SK-N-SH (cell line): ENCODE measurements around the gene IL17B. TPM values are rescaled to one million over a fixed set of nuclear protein-coding genes. Genes with fewer than 3 reads are reported as not detected.
A peak's percentile ranks its signal among the peaks of the same experiment; 100 is the strongest.

Experiments used
- CTCF ChIA-PET: fragments of 300-600, 350-600 bp; formaldehyde crosslinking; extraction: SDS; loops from one replicate; lab custom pipeline; 2021; lab: Yijun Ruan, JAX
- POLR2A ChIA-PET: fragments of 350-600 bp; sonication (Branson Sonifier 250); formaldehyde crosslinking; extraction: SDS; loops from one replicate; lab custom pipeline; 2020; ENCODE audit warnings: antibody characterized with exemption, inconsistent platforms; lab: Yijun Ruan, JAX
- DNase-seq: peaks from one replicate; pipeline ENCODE4 v3.0.0; 2012
- H2AFZ ChIP-seq: fragments of 200-600 bp; sonication (generic); 2 replicates; pipeline ENCODE4 v1.8.1; 2016; ENCODE audit warnings: antibody characterized with exemption, mild to moderate bottlenecking, low read depth
- H3F3A ChIP-seq: fragments of 200-600 bp; sonication (generic); replicated peaks from 2 replicates; pipeline ENCODE3; 2016; ENCODE audit warnings: antibody characterized with exemption, mild to moderate bottlenecking; ENCODE audit not compliant: insufficient read depth
- H3K27ac ChIP-seq, 2 experiments: fragments of 200-500 bp in 1 of 2; fragments of 200-600 bp in 1 of 2; sonication (Bioruptor generic) in 1 of 2; sonication (generic), shearing (Covaris generic) in 1 of 2; 2 replicates each; pipeline versions ENCODE4 v1.5.1 to v1.6.1; 2014 to 2016; ENCODE audit warnings: low read depth in 2 of 2, inconsistent platforms in 1 of 2, low read length in 1 of 2, mild to moderate bottlenecking in 1 of 2, mixed read lengths in 1 of 2
- H3K27me3 ChIP-seq: fragments of 200-600 bp; sonication (generic), shearing (Covaris generic); 2 replicates; pipeline ENCODE4 v1.6.1; 2016; ENCODE audit warnings: mixed run types; ENCODE audit not compliant: insufficient read depth
- H3K36me3 ChIP-seq, 2 experiments: fragments of 200-500 bp in 1 of 2; fragments of 200-600 bp in 1 of 2; sonication (Bioruptor generic) in 1 of 2; sonication (generic) in 1 of 2; replicated peaks in 1 of 2; 2 replicates each; pipeline versions ENCODE3 to v1.5.1; 2014 to 2016; ENCODE audit warnings: low read length in 1 of 2, mild to moderate bottlenecking in 1 of 2; ENCODE audit not compliant: insufficient read depth in 2 of 2, control insufficient read depth in 1 of 2
- H3K4me1 ChIP-seq, 2 experiments: fragments of 200-500 bp in 1 of 2; fragments of 200-600 bp in 1 of 2; sonication (Bioruptor generic) in 1 of 2; sonication (generic), shearing (Covaris generic) in 1 of 2; 2 replicates each; pipeline versions ENCODE4 v1.5.1 to v1.6.1; 2014 to 2016; ENCODE audit warnings: low read depth in 1 of 2, low read length in 1 of 2, mixed run types in 1 of 2; ENCODE audit not compliant: insufficient read depth in 2 of 2, control insufficient read depth in 1 of 2
- H3K4me2 ChIP-seq: fragments of 200-600 bp; sonication (generic), shearing (Covaris generic); 2 replicates; pipeline ENCODE4 v1.6.1; 2017; ENCODE audit warnings: mixed run types
- H3K4me3 ChIP-seq, 2 experiments: fragments of 200-500 bp in 1 of 2; fragments of 200-600 bp in 1 of 2; sonication (Bioruptor generic) in 1 of 2; sonication (generic), shearing (Covaris generic) in 1 of 2; 2 replicates each; pipeline versions ENCODE4 v1.5.1 to v1.8.1; 2014 to 2016; ENCODE audit warnings: low read depth in 2 of 2, inconsistent platforms in 1 of 2, low read length in 1 of 2, mild to moderate bottlenecking in 1 of 2, mixed read lengths in 1 of 2, moderate library complexity in 1 of 2
- H3K79me2 ChIP-seq: fragments of 200-600 bp; sonication (generic); 2 replicates; pipeline ENCODE4 v1.8.1; 2017; ENCODE audit warnings: mild to moderate bottlenecking; ENCODE audit not compliant: insufficient read depth
- H3K9ac ChIP-seq: fragments of 200-600 bp; sonication (generic); 2 replicates; pipeline ENCODE4 v1.6.1; 2017; ENCODE audit warnings: mixed run types
- H3K9me2 ChIP-seq: fragments of 200-600 bp; sonication (generic); 2 replicates; pipeline ENCODE4 v1.6.1; 2017; ENCODE audit warnings: mixed run types
- H3K9me3 ChIP-seq: fragments of 200-600 bp; sonication (generic); 2 replicates; pipeline ENCODE4 v1.6.1; 2017; ENCODE audit warnings: mixed run types, mild to moderate bottlenecking, moderate library complexity
- H4K20me1 ChIP-seq: fragments of 200-600 bp; sonication (generic); 2 replicates; pipeline ENCODE4 v1.6.1; 2017; ENCODE audit warnings: mild to moderate bottlenecking, mixed run types; ENCODE audit not compliant: insufficient read depth
- CHD2 ChIP-seq: fragments of 150-350 bp; IDR thresholded peaks from 2 replicates; pipeline ENCODE4 v1.6.1; 2018; ENCODE audit warnings: low read length; ENCODE audit not compliant: partially characterized antibody
- EP300 ChIP-seq, 2 experiments: IDR thresholded peaks; 2 replicates each; pipeline versions ENCODE4 v1.4.0 to v1.6.1; 2012; ENCODE audit warnings: borderline replicate concordance in 1 of 2, low read depth in 1 of 2, low read length in 1 of 2
- EZH2phosphoT487 ChIP-seq: fragments of 200-600 bp; sonication (generic); IDR thresholded peaks from 2 replicates; pipeline ENCODE4 v1.6.1; 2017; ENCODE audit warnings: low read depth, mixed run types, mild to moderate bottlenecking, antibody characterized with exemption, moderate library complexity, borderline replicate concordance
- FOXM1 ChIP-seq: IDR thresholded peaks from 2 replicates; pipeline ENCODE4 v1.4.0; 2012; ENCODE audit warnings: low read depth, mild to moderate bottlenecking
- GABPA ChIP-seq: IDR thresholded peaks from 2 replicates; pipeline ENCODE4 v1.4.0; 2012; ENCODE audit warnings: low read depth, mild to moderate bottlenecking
- IRF3 ChIP-seq: fragments of 150-350 bp; IDR thresholded peaks from 2 replicates; pipeline ENCODE4 v1.6.1; 2016; ENCODE audit warnings: mild to moderate bottlenecking, low read depth, low read length
- MEF2A ChIP-seq: IDR thresholded peaks from 2 replicates; pipeline ENCODE4 v1.4.0; 2012; ENCODE audit warnings: low read depth, borderline replicate concordance
- MXI1 ChIP-seq: IDR thresholded peaks from 2 replicates; pipeline ENCODE4 v1.6.1; 2012; ENCODE audit warnings: mild to moderate bottlenecking, low read depth, low read length, improper control_type of control experiment
- PBX3 ChIP-seq: IDR thresholded peaks from 2 replicates; pipeline ENCODE4; 2012
- POLR2AphosphoS5 ChIP-seq: IDR thresholded peaks from 2 replicates; pipeline ENCODE4 v1.6.1; 2012; ENCODE audit warnings: low read depth, low read length
- RAD21 ChIP-seq: IDR thresholded peaks from 2 replicates; pipeline ENCODE4 v1.6.1; 2012; ENCODE audit warnings: mild to moderate bottlenecking, low read length
- RFX5 ChIP-seq: IDR thresholded peaks from 2 replicates; pipeline ENCODE4 v1.6.1; 2012; ENCODE audit warnings: mild to moderate bottlenecking, improper control_type of control experiment, low read length
- RXRA ChIP-seq: IDR thresholded peaks from 2 replicates; pipeline ENCODE4 v1.4.0; 2012; ENCODE audit warnings: low read depth, mild to moderate bottlenecking, borderline replicate concordance
- SMC3 ChIP-seq: IDR thresholded peaks from 2 replicates; pipeline ENCODE4 v1.6.1; 2012; ENCODE audit warnings: low read depth, low read length, improper control_type of control experiment
- TAF1 ChIP-seq: IDR thresholded peaks from 2 replicates; pipeline ENCODE4 v1.6.1; 2012; ENCODE audit warnings: low read depth, mild to moderate bottlenecking, low read length, moderate library complexity, borderline replicate concordance
- TCF12 ChIP-seq: IDR thresholded peaks from 2 replicates; pipeline ENCODE4 v1.4.0; 2012
- USF1 ChIP-seq: IDR thresholded peaks from 2 replicates; pipeline ENCODE4 v1.4.0; 2012; ENCODE audit warnings: low read depth, borderline replicate concordance
- YY1 ChIP-seq: IDR thresholded peaks from 2 replicates; pipeline ENCODE4 v1.4.0; 2012; ENCODE audit warnings: low read depth, mild to moderate bottlenecking
- WGBS: methylation state at CpG from one replicate; pipeline ENCODE4 v1.1.6; 2017; ENCODE audit warnings: low lambda C conversion rate; 5-methylcytosine and 5-hydroxymethylcytosine counted together
- polyA plus RNA-seq, 3 experiments: library from polyadenylated mRNA; depleted of rRNA; stranded (reverse); fragments of >200 nt; gene quantifications; 2 replicates each; pipeline ENCODE4 v1.2.3, GENCODE V29; 2012

Gene IL17B
- polyA plus RNA-seq, 1 of the 3 experiments (the other 2 are of a cell fraction), result 0.16 TPM

GRCh38 chr5:149419532-149419858 is 40.4 kb upstream of the IL17B start:
- no peaks in the 10 kb centered on the region for H3K9me2 ChIP-seq
- H3K4me1 ChIP-seq, result peaks cover 34 to 72% of the 10 kb centered on the region in 2 experiments
- peak overlapping the region; percentile 82 to 100; a peak in 3 of 4 replicates for H3K27ac ChIP-seq
- H3F3A ChIP-seq, result peaks cover 39% of the 10 kb centered on the region
- peaks cover 22% of the 10 kb centered on the region; the same call in 1 of the 2 replicates for H4K20me1 ChIP-seq
- peaks cover 62% of the 10 kb centered on the region for H3K79me2 ChIP-seq
- DNase-seq, result no peak
- H3K9me3 ChIP-seq, result no peaks in the 10 kb centered on the region
- H3K36me3 ChIP-seq, result peaks cover 2 to 36% of the 10 kb centered on the region in 2 experiments
- ChIA-PET CTCF (interaction anchor here (1.0 to 52.5 kb wide), 4 partner anchors 13 to 132 kb away, joined by 3 to 1751 read pairs (median 50); partner anchors contain the start of genes CSNK1A1, IL17B and PCYOX1L), POLR2A (no interaction called here)
- no peak overlapping the region for H3K9ac ChIP-seq
- H3K4me2 ChIP-seq, result no peak overlapping the region
- no peak overlapping the region for H2AFZ ChIP-seq
- no peaks in the 10 kb centered on the region for H3K27me3 ChIP-seq
- no peak for TF ChIP-seq TAF1
- no peak for TF ChIP-seq PBX3
- TF ChIP-seq EZH2phosphoT487, result no peak
- TF ChIP-seq MXI1, result no peak
- no peak for TF ChIP-seq YY1
- TF ChIP-seq USF1, result no peak
- no peak for TF ChIP-seq POLR2AphosphoS5
- no peak for TF ChIP-seq GABPA
- no peak for TF ChIP-seq CHD2
- no peak for TF ChIP-seq IRF3
- no peak for TF ChIP-seq RFX5
- TF ChIP-seq RAD21, result no peak
- TF ChIP-seq FOXM1, result no peak
- TF ChIP-seq EP300 (IDR thresholded peaks at IDR 0.05; ENCODE audit: borderline replicate concordance in 1 of 2, low read depth in 1 of 2, low read length in 1 of 2), result no peak
- TF ChIP-seq SMC3, result no peak
- TF ChIP-seq MEF2A, result no peak
- TF ChIP-seq TCF12, result no peak
- no peak for TF ChIP-seq RXRA
- H3K4me3 ChIP-seq, result no peak overlapping the region
- 90% methylated on average over 2 of the region's 3 CpGs for WGBS
